GM18951 (cell line): ENCODE measurements around the gene ZBTB37.
A peak's percentile ranks its signal among the peaks of the same experiment; 100 is the strongest.
"Not testable (repeated sequence)": the region's sequence is repeated elsewhere in the genome, so short reads cannot be mapped to it uniquely, and the experiment has no call there.

ENCODE experiments used
- POLR2A ChIP-seq: IDR thresholded peaks from 4 replicates; pipeline ENCODE4 v1.6.1; 2011; ENCODE audit warnings: mild to moderate bottlenecking; ENCODE audit not compliant: insufficient read length, insufficient read depth; ENCODE audit errors: extremely low read depth
- in situ Hi-C: fragments of 300-500 bp; cut with MboI; formaldehyde crosslinking; loops from one replicate; pipeline ENCODE4 v1.12.0; 2022; ENCODE audit warnings: low sequenced_read_pairs, mixed read lengths, inconsistent platforms; ENCODE audit not compliant: unreplicated experiment

Gene ZBTB37

GRCh38 chr1:173860065-173860464 is 8.1 kb upstream of the ZBTB37 start:
- TF ChIP-seq POLR2A, result no peak
- in situ Hi-C loops, result no loop called here

- in situ Hi-C loops, result no loop called here
Observed at GRCh38 chr1:173861731-173862145, 6.4 kb upstream of the ZBTB37 start.

GRCh38 chr1:173862146-173862768 is 5.9 kb upstream of the ZBTB37 start:
- TF ChIP-seq POLR2A, result peak; percentile 45
- in situ Hi-C loops, result not testable (repeated sequence)

More at GRCh38 chr1:173861731-173862145, 6.4 kb upstream of the ZBTB37 start:
- no peak for TF ChIP-seq POLR2A

- in situ Hi-C loops, result no loop called here
- no peak for TF ChIP-seq POLR2A
Observed at GRCh38 chr1:173862769-173863223, 5.4 kb upstream of the ZBTB37 start.

- no peak for TF ChIP-seq POLR2A
- in situ Hi-C loops, result no loop called here
Observed at GRCh38 chr1:173863224-173864161, 4.7 kb upstream of the ZBTB37 start.

- in situ Hi-C loops, result no loop called here
- no peak for TF ChIP-seq POLR2A
Observed at GRCh38 chr1:173864179-173864867, 3.9 kb upstream of the ZBTB37 start.

GRCh38 chr1:173865468-173866164 is 2.6 kb upstream of the ZBTB37 start:
- in situ Hi-C loops, result no loop called here
- TF ChIP-seq POLR2A, result no peak

- TF ChIP-seq POLR2A, result peak; percentile 36
- in situ Hi-C loops, result no loop called here
Observed at GRCh38 chr1:173866413-173867115, 1.6 kb upstream of the ZBTB37 start.

- in situ Hi-C loops, result no loop called here
- TF ChIP-seq POLR2A, result no peak
Observed at GRCh38 chr1:173867141-173867752, 933 bp upstream of the ZBTB37 start.

- in situ Hi-C loops, result no loop called here
- TF ChIP-seq POLR2A, result peak; percentile 100
Observed at GRCh38 chr1:173867753-173868265, 371 bp upstream of the ZBTB37 start, which contains the start of gene GAS5. Gene GAS5 (minus strand): TSS chr1:173867989.

- no peak for TF ChIP-seq POLR2A
- in situ Hi-C loops, result no loop called here
Observed at GRCh38 chr1:173869021-173869359, 810 bp downstream of the ZBTB37 start.

- TF ChIP-seq POLR2A, result peak; percentile 40
- in situ Hi-C loops, result no loop called here
Observed at GRCh38 chr1:173870252-173871075, 2.3 kb downstream of the ZBTB37 start.
